B cell (primary cell): ENCODE measurements around the gene SH3D19.
"Not testable (repeated sequence)": the region's sequence is repeated elsewhere in the genome, so short reads cannot be mapped to it uniquely, and the experiment has no call there.

Experiments
- CTCF ChIP-seq: fragments of 200-600 bp; IDR thresholded peaks from one replicate; pipeline ENCODE4 v1.8.0; 2022; ENCODE audit warnings: antibody characterized with exemption, mild to moderate bottlenecking
- EZH2 ChIP-seq: IDR thresholded peaks from 2 replicates; pipeline ENCODE4 v1.6.1; 2012; ENCODE audit warnings: borderline replicate concordance, low read depth, mild to moderate bottlenecking, moderate library complexity, low read length; ENCODE audit not compliant: insufficient read depth, poor library complexity, severe bottlenecking

GRCh38 chr4:151255680-151256079 lies 69.7 kb downstream of the SH3D19 start:
- not testable (repeated sequence) for TF ChIP-seq CTCF, EZH2
